Psoas muscle (tissue), 8 donors: ENCODE results near the gene VCL. TPM values are rescaled to one million over a fixed set of nuclear protein-coding genes. Genes with fewer than 3 reads are reported as not detected.

Source experiments
- ATAC-seq, 4 donors: fragments of 200-7000 bp; cut with Tn5 transposase; one replicate each; pipeline ENCODE4 v1.9.1; 2020; ENCODE audit warnings: moderate library complexity in 3 of 4, mild to moderate bottlenecking in 2 of 4
- DNase-seq, 2 donors: peaks; one replicate each; pipeline ENCODE4 v3.0.0-alpha.2; 2020
- H3K27ac ChIP-seq: fragments of 200-600 bp; one replicate; pipeline ENCODE4 v1.8.0; 2022
- H3K27me3 ChIP-seq, 3 donors: fragments of 200-600 bp in 1 of 3; one replicate each; pipeline versions ENCODE4 v1.6.1 to v1.8.0; 2013 to 2022; ENCODE audit warnings: low read length in 2 of 3, mild to moderate bottlenecking in 2 of 3, moderate library complexity in 1 of 3; ENCODE audit not compliant: insufficient read depth in 3 of 3
- H3K36me3 ChIP-seq, 2 donors: fragments of 200-600 bp in 1 of 2; one replicate each; pipeline versions ENCODE4 v1.6.1 to v1.8.0; 2013 to 2022; ENCODE audit warnings: low read depth in 1 of 2, mild to moderate bottlenecking in 1 of 2, moderate library complexity in 1 of 2; ENCODE audit not compliant: insufficient read depth in 1 of 2
- H3K4me1 ChIP-seq: fragments of 200-600 bp; one replicate; pipeline ENCODE4 v1.8.0; 2022
- H3K4me3 ChIP-seq: fragments of 200-600 bp; one replicate; pipeline ENCODE4 v1.8.0; 2022; ENCODE audit warnings: mild to moderate bottlenecking
- H3K9me3 ChIP-seq: fragments of 200-600 bp; one replicate; pipeline ENCODE4 v1.8.0; 2022
- CTCF ChIP-seq: fragments of 200-600 bp; IDR thresholded peaks from one replicate; pipeline ENCODE4 v1.8.0; 2022; ENCODE audit warnings: antibody characterized with exemption
- WGBS, 3 donors: extraction: QIAGEN DNeasy Blood & Tissue Kit; methylation state at CpG; one replicate each; pipeline versions ENCODE4 v1.1.6 to v1.1.7; 2013; 5-methylcytosine and 5-hydroxymethylcytosine counted together
- intact Hi-C, 2 donors: fragments of 100-400 bp; cut with DNase I; formaldehyde crosslinking; loops; one replicate each; pipeline versions ENCODE4 v1.11.0 to v1.14.2; 2022
- polyA plus RNA-seq, 3 donors: library from polyadenylated mRNA; stranded (reverse); fragments of 200-250 nt; gene quantifications; one replicate each; pipeline ENCODE4 v1.2.3, GENCODE V29; 2013
- total RNA-seq, 4 donors: library from RNA; stranded (reverse); fragmentation: NEBNext Ultra II Directional in 2 of 4; extraction: Animal tissue kit (Norgen Biotek cat#: 25700) in 2 of 4; gene quantifications; one replicate each; pipeline versions ENCODE4 v1.2.1 to v1.2.4, GENCODE V29; 2021 to 2023
- donor health status: healthy with polysubstance abuse.
- donor health status: DM: no; HTN: no; CAD: no; lungs with moderate emphysema.
- donor health status: Bipolar disorder and iron deficiency.
- donor health status: healthy.
- donor health status: DM: yes; HTN: yes; CAD: no.
- donor health status: DM: no; HTN: no; CAD: no.
- donor health status: DM: no; HTN: no; CAD: no.
- donor health status: DM: yes; HTN: yes; CAD: no.

VCL gene
- total and polyA plus RNA-seq, 7 donors = 54.5 to 426 (median 93.2) TPM

- no peak for TF ChIP-seq CTCF
- Histone ChIP-seq H3K27me3 (no peaks in the 10 kb centered on the region), H3K27ac (no peak overlapping the region), H3K4me1 (no peaks in the 10 kb centered on the region), H3K4me3 (no peak overlapping the region), H3K36me3 (no peaks in the 10 kb centered on the region), H3K9me3 (no peaks in the 10 kb centered on the region)
- no peak for DNase-seq
- no peak for ATAC-seq
- WGBS, 3 donors = 87 to 89% (median 88%) methylated on average over 2 of the region's 2 CpGs
- intact Hi-C loops = loop anchor here in 1 of 2 donors (10.0 kb wide), 1 partner anchor 57 kb away; the partner anchor contains the start of gene PLAU
Observed at GRCh38 chr10:73971636-73972354, 26.1 kb upstream of the VCL start.

GRCh38 chr10:73973427-73973826, 24.5 kb upstream of the VCL start:
- no peak overlapping the region for H3K27ac ChIP-seq
- no peak for TF ChIP-seq CTCF
- H3K36me3 ChIP-seq = no peaks in the 10 kb centered on the region
- no peaks in the 10 kb centered on the region for H3K4me1 ChIP-seq
- H3K27me3 ChIP-seq = no peaks in the 10 kb centered on the region
- DNase-seq (no peak), ATAC-seq (no peak)
- no peak overlapping the region for H3K4me3 ChIP-seq
- no peaks in the 10 kb centered on the region for H3K9me3 ChIP-seq
- 98 to 99% (median 98%) methylated on average over 2 of the region's 2 CpGs for WGBS, 3 donors
- intact Hi-C loops = loop anchor here in 1 of 2 donors (10.0 kb wide), 1 partner anchor 59 kb away; the partner anchor contains the start of gene PLAU

GRCh38 chr10:73974309-73974946, 23.5 kb upstream of the VCL start:
- ATAC-seq (no peak), DNase-seq (no peak)
- 85% methylated on average over 5 of the region's 5 CpGs for WGBS, 3 donors
- Histone ChIP-seq H3K36me3 (no peaks in the 10 kb centered on the region), H3K27ac (no peak overlapping the region), H3K27me3 (no peaks in the 10 kb centered on the region), H3K4me3 (no peak overlapping the region), H3K9me3 (no peaks in the 10 kb centered on the region), H3K4me1 (no peaks in the 10 kb centered on the region)
- intact Hi-C loops = loop anchor here in 1 of 2 donors (10.0 kb wide), 1 partner anchor 60 kb away; the partner anchor contains the start of gene PLAU
- no peak for TF ChIP-seq CTCF

GRCh38 chr10:73975388-73975787, 22.5 kb upstream of the VCL start:
- WGBS, 3 donors = 85 to 92% (median 87%) methylated on average over 4 of the region's 4 CpGs
- H3K36me3 ChIP-seq = no peaks in the 10 kb centered on the region
- DNase-seq (no peak), ATAC-seq (no peak)
- intact Hi-C loops = loop anchor here in 1 of 2 donors (10.0 kb wide), 1 partner anchor 61 kb away; the partner anchor contains the start of gene PLAU
- H3K4me1 ChIP-seq = no peaks in the 10 kb centered on the region
- TF ChIP-seq CTCF = no peak
- H3K4me3 ChIP-seq = no peak overlapping the region
- H3K27ac ChIP-seq = no peak overlapping the region
- H3K27me3 ChIP-seq = no peaks in the 10 kb centered on the region
- no peaks in the 10 kb centered on the region for H3K9me3 ChIP-seq
